Muscle layer of colon (tissue), 2 donors: ENCODE measurements around the gene AK6.
"Not testable (repeated sequence)": the region's sequence is repeated elsewhere in the genome, so short reads cannot be mapped to it uniquely, and the experiment has no call there.

Source experiments
- H3K27ac ChIP-seq: one replicate; pipeline ENCODE4 v1.7.0; 2013; ENCODE audit warnings: low read depth, mild to moderate bottlenecking, low read length, moderate library complexity
- H3K27me3 ChIP-seq, 2 donors: one replicate each; pipeline ENCODE4 v1.7.0; 2013; ENCODE audit warnings: low read length in 2 of 2, mild to moderate bottlenecking in 2 of 2; ENCODE audit not compliant: insufficient read depth in 2 of 2, control insufficient read depth in 1 of 2
- H3K36me3 ChIP-seq: one replicate; pipeline ENCODE4 v1.7.0; 2013; ENCODE audit warnings: mild to moderate bottlenecking, low read length; ENCODE audit not compliant: insufficient read depth
- H3K4me1 ChIP-seq: one replicate; pipeline ENCODE4 v1.7.0; 2013; ENCODE audit warnings: mild to moderate bottlenecking, low read length; ENCODE audit not compliant: insufficient read depth
- H3K4me3 ChIP-seq, 2 donors: one replicate each; pipeline ENCODE4 v1.7.0; 2013; ENCODE audit warnings: low read length in 2 of 2, low read depth in 1 of 2, mild to moderate bottlenecking in 1 of 2, moderate library complexity in 1 of 2
- H3K9ac ChIP-seq: one replicate; pipeline ENCODE4 v1.7.0; 2013; ENCODE audit warnings: low read length
- H3K9me3 ChIP-seq: one replicate; pipeline ENCODE4 v1.7.0; 2013; ENCODE audit warnings: mild to moderate bottlenecking, low read length
- donor health status: abdominal sarcoma.
- donor health status: Adenocarcinoma of cecum.

AK6 gene

GRCh38 chr5:69333668-69334315, 35.5 kb downstream of the AK6 start:
- not testable (repeated sequence) for H3K27me3 ChIP-seq, H3K4me3 ChIP-seq, H3K9me3 ChIP-seq, H3K9ac ChIP-seq, H3K36me3 ChIP-seq, H3K27ac ChIP-seq, H3K4me1 ChIP-seq

DNA sequence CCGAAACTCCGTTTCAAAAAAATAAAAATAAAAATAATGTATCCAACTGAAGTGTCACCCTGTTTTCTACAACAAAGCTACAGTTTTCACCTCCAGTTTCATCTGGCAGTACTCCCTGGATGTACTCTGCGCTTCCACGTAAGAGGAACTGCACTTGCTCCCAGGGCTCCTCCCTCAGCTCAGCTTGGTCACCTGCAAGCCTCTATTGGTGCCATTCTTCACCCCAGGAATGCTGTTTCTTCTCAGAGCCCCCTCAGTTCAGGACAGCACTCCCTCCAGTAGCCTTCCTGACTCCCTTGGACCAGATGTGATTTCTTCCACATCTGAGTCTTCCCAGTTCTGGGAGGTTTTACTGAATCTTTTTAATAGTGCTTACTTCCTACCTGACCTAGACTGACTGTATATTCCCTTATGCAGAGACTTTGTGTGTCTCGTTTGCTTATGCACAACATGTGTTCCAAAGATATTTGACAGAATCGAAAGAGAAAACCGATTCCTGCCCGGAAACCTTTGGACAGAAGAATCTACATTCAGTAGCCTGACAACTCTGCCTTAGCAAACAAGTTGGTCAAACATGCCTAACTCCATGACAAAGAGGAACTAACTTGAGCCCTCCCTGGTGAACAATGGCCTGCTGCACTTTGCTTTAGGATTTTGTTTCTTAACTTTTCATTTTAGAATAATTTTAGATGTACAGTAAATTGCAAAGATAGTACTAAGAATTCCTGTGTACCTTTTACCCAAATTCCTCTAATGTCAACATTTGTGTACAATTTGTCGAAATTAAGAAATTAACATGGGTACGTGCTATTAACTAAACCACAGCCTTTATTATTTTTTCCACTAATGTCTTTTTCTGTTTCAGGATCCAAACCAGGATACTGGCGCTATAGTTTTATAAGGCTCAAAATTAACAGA, 37.5 kb downstream of the AK6 start:
- Histone ChIP-seq H3K4me3 (peak overlapping the region; percentile 67 to 83), H3K27me3 (no peaks in the 10 kb centered on the region), H3K36me3 (no peaks in the 10 kb centered on the region), H3K27ac (peak overlapping the region; percentile 70), H3K9ac (peak overlapping the region; percentile 28), H3K9me3 (no peaks in the 10 kb centered on the region), H3K4me1 (peaks cover 8% of the 10 kb centered on the region)

DNA sequence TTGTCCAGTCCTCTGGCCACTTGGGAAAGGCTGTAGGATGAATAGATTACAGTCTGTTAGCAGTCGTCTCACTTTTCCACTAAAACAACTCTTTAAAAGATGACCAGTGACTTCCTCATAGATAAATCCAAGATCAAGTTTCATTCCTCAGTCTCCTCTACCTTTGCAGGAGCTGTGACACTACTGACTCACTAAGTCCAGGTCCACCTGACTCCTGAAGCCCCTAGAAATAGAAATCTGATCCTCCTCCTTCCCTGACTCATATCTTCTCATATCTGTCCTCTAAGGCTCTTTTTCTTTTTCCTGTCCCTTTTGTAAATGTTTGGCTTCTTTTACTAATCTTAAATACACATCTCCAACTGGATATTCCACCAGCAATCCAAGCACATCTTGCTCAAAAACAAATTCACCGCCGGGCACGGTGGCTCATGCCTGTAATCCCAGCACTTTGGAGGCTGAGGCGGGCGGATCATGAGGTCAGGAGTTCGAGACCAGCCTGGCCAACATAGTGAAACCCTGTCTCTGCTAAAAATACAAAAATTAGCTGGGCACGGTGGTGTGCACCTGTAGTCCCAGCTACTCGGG, 39.3 kb downstream of the AK6 start:
- Histone ChIP-seq H3K27me3 (no peaks in the 10 kb centered on the region), H3K9ac (no peak overlapping the region), H3K9me3 (no peaks in the 10 kb centered on the region), H3K27ac (no peak overlapping the region), H3K36me3 (no peaks in the 10 kb centered on the region), H3K4me3 (no peak overlapping the region), H3K4me1 (peaks cover 8% of the 10 kb centered on the region)

DNA sequence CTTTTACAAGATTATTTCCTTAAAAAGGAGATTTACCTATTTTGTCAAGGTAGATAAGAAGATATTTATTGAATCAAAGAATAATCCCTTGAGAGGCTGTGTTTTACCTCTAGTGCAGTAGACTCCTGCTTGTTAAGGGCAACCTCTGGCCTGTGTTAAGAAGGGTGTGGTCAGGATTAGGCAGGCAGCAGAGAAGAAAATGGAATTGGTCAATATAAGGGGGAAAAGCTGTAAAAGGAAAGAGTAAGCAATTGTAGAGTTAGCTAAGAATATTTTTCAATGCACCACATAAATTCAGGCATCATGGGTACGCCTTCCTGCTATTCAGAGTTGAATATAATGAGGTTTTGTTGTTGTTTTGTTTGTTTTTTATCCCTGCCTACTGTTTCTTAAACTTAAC, 43.0 kb downstream of the AK6 start:
- H3K27ac ChIP-seq = no peak overlapping the region

DNA sequence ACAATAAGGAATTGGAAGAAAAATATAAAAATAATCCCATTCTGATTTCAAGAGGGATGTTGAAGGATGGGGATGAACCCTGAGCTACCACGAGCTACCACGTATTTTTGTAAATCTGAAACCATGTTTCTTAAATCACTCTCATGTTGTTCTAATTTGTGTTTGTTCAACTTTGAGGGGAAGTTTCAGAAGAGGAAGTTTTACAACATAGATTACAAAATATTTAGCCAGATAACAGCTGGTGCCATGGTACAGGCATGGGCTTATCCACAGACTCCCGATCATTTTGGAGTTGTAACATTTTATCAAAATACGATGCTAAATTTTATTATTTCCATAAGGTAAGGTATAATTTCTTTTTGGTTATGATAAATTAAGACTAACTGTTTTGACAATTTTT, 51.9 kb downstream of the AK6 start:
- no peak overlapping the region for H3K9ac ChIP-seq
- H3K9me3 ChIP-seq = no peaks in the 10 kb centered on the region
- H3K27ac ChIP-seq = no peak overlapping the region
- H3K27me3 ChIP-seq = no peaks in the 10 kb centered on the region
- no peaks in the 10 kb centered on the region for H3K4me1 ChIP-seq
- H3K36me3 ChIP-seq = peaks cover 5% of the 10 kb centered on the region
- H3K4me3 ChIP-seq = no peak overlapping the region

More for the DNA sequence above, 43.0 kb downstream of the AK6 start:
- Histone ChIP-seq H3K9ac (no peak overlapping the region), H3K36me3 (no peaks in the 10 kb centered on the region), H3K9me3 (no peaks in the 10 kb centered on the region), H3K27me3 (no peaks in the 10 kb centered on the region), H3K4me1 (no peaks in the 10 kb centered on the region), H3K4me3 (no peak overlapping the region)

GRCh38 chr5:69315972-69316371, 53.3 kb downstream of the AK6 start:
- no peak overlapping the region for H3K4me3 ChIP-seq
- H3K36me3 ChIP-seq = peaks cover 5% of the 10 kb centered on the region
- no peak overlapping the region for H3K9ac ChIP-seq
- H3K4me1 ChIP-seq = no peaks in the 10 kb centered on the region
- no peaks in the 10 kb centered on the region for H3K9me3 ChIP-seq
- no peaks in the 10 kb centered on the region for H3K27me3 ChIP-seq
- no peak overlapping the region for H3K27ac ChIP-seq

DNA sequence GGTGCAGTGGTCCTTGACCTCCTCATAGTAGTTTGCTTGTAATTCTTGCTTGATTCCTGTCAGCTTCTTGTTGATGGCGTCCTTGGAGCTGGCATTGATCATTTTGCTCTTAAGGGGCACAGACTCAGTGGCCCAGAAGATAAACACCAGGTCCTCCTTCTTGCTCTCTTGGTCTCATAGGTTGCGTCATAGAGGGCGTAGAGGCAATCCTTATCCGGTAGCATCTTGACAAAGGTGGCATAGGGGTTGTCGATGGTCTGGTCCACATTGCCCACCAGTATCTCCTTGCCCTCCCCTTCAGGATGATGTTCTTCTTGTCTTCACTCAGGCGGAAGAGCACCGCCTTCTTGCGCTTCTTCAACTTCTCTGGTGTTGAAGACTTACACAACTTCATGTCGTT, 55.9 kb downstream of the AK6 start:
- H3K9me3 ChIP-seq = no peaks in the 10 kb centered on the region
- no peak overlapping the region for H3K4me3 ChIP-seq
- peaks cover 5% of the 10 kb centered on the region for H3K36me3 ChIP-seq
- no peaks in the 10 kb centered on the region for H3K4me1 ChIP-seq
- no peak overlapping the region for H3K27ac ChIP-seq
- H3K9ac ChIP-seq = no peak overlapping the region
- no peaks in the 10 kb centered on the region for H3K27me3 ChIP-seq

GRCh38 chr5:69312459-69313160, 56.7 kb downstream of the AK6 start:
- no peak overlapping the region for H3K4me3 ChIP-seq
- no peaks in the 10 kb centered on the region for H3K27me3 ChIP-seq
- H3K27ac ChIP-seq = no peak overlapping the region
- H3K9ac ChIP-seq = no peak overlapping the region
- H3K4me1 ChIP-seq = no peaks in the 10 kb centered on the region
- peaks cover 5% of the 10 kb centered on the region for H3K36me3 ChIP-seq
- no peaks in the 10 kb centered on the region for H3K9me3 ChIP-seq

GRCh38 chr5:69309380-69309779, 59.9 kb downstream of the AK6 start:
- Histone ChIP-seq H3K9me3 (no peaks in the 10 kb centered on the region), H3K27ac (no peak overlapping the region), H3K27me3 (no peaks in the 10 kb centered on the region), H3K9ac (no peak overlapping the region), H3K36me3 (peaks cover 5% of the 10 kb centered on the region), H3K4me1 (no peaks in the 10 kb centered on the region), H3K4me3 (no peak overlapping the region)

DNA sequence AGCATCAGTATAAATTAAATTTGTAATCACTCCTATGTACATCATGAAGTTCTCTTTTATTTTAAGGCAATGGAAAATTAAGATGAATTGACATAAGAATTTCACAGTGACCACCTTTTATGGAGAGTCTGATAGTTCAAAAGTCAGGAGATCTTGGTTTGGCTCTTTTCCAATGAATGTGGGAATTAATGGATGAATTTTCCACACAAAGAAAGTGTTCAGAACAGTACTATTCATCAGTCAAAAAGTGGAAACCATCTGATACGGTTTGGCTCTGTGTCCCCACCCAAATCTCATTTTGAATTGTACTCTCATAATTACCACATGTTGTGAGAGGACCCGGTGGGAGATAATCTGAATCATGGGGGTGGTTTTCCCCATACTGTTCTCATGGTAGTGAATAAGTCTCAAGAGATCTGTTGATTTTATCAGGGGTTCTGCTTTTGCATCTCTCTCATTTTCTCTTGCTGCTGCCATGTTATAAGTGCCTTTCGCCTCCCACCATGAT, 61.2 kb downstream of the AK6 start:
- H3K9ac ChIP-seq = no peak overlapping the region
- no peaks in the 10 kb centered on the region for H3K9me3 ChIP-seq
- no peaks in the 10 kb centered on the region for H3K4me1 ChIP-seq
- H3K27me3 ChIP-seq = no peaks in the 10 kb centered on the region
- peaks cover 5% of the 10 kb centered on the region for H3K36me3 ChIP-seq
- no peak overlapping the region for H3K27ac ChIP-seq
- H3K4me3 ChIP-seq = no peak overlapping the region

- no peak overlapping the region for H3K9ac ChIP-seq
- H3K4me1 ChIP-seq = no peaks in the 10 kb centered on the region
- H3K36me3 ChIP-seq = no peaks in the 10 kb centered on the region
- H3K27me3 ChIP-seq = no peaks in the 10 kb centered on the region
- H3K4me3 ChIP-seq = no peak overlapping the region
- H3K27ac ChIP-seq = no peak overlapping the region
- H3K9me3 ChIP-seq = no peaks in the 10 kb centered on the region
Measured at GRCh38 chr5:69305512-69305911, 63.8 kb downstream of the AK6 start.
